Ishikawa (cell line): ENCODE results near the gene CPA5.

Experiments
- CEBPB ChIP-seq: IDR thresholded peaks from 2 replicates; pipeline ENCODE4 v1.6.1; 2012
- CREB1 ChIP-seq: IDR thresholded peaks from 2 replicates; pipeline ENCODE4 v1.6.1; 2012; ENCODE audit warnings: low read depth
- EGR1 ChIP-seq: IDR thresholded peaks from 2 replicates; pipeline ENCODE4 v1.6.1; 2012
- EP300 ChIP-seq: IDR thresholded peaks from 2 replicates; pipeline ENCODE4 v1.6.1; 2012; ENCODE audit warnings: borderline replicate concordance
- FOXM1 ChIP-seq: IDR thresholded peaks from 2 replicates; pipeline ENCODE4 v1.6.1; 2012; ENCODE audit warnings: low read depth, borderline replicate concordance
- MAX ChIP-seq: IDR thresholded peaks from 2 replicates; pipeline ENCODE4 v1.6.1; 2012
- NFIC ChIP-seq: IDR thresholded peaks from 2 replicates; pipeline ENCODE4 v1.6.1; 2012
- RAD21 ChIP-seq: IDR thresholded peaks from 2 replicates; pipeline ENCODE4 v1.6.1; 2012; ENCODE audit warnings: low read depth
- REST ChIP-seq: IDR thresholded peaks from 2 replicates; pipeline ENCODE4 v1.6.1; 2012; ENCODE audit warnings: low read depth, mild to moderate bottlenecking
- TAF1 ChIP-seq: IDR thresholded peaks from 2 replicates; pipeline ENCODE4 v1.6.1; 2012; ENCODE audit warnings: low read depth, mild to moderate bottlenecking
- TCF12 ChIP-seq: IDR thresholded peaks from 2 replicates; pipeline ENCODE4 v1.6.1; 2012; ENCODE audit warnings: low read depth
- TEAD4 ChIP-seq: IDR thresholded peaks from 2 replicates; pipeline ENCODE4 v1.6.1; 2012
- YY1 ChIP-seq: IDR thresholded peaks from 2 replicates; pipeline ENCODE4 v1.6.1; 2012; ENCODE audit warnings: low read depth
- ZBTB7A ChIP-seq: IDR thresholded peaks from 2 replicates; pipeline ENCODE4 v1.6.1; 2012; ENCODE audit warnings: low read depth
- TF ChIP-seq, protein P1 (sequence below): IDR thresholded peaks from 2 replicates; pipeline ENCODE4 v1.6.1; 2012

CPA5 gene

GRCh38 chr7:130383187-130383980 lies 38.8 kb downstream of the CPA5 start:
- no peak for TF ChIP-seq NFIC

DNA sequence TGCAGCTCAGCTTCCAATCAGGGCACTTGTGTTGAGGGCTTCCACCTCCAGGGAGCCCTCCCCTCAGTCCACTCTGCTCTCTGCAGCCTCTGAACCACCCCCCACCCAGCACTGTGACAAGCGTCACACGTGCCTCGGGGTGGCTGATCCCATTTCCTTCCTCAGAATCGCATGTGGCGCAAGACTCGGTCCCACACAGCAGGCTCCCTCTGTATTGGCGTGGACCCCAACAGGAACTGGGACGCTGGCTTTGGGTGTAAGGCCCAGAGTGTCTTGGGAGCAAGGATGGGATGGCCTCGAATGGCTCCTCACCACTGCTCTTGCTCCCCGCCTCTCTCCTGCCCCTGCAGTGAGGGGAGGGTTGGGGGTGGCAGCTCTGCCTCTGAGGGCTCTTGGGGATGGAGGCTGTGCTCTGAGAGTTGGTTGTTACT lies 39.8 kb downstream of the CPA5 start:
- TF ChIP-seq CEBPB (no peak), TEAD4 (no peak), MAX (no peak), TCF12 (no peak), NFIC (no peak), CREB1 (no peak), FOXM1 (no peak), YY1 (no peak), REST (no peak), TAF1 (no peak), EGR1 (no peak), ZBTB7A (no peak), EP300 (no peak), RAD21 (no peak)
- TF ChIP-seq, protein P1, sequence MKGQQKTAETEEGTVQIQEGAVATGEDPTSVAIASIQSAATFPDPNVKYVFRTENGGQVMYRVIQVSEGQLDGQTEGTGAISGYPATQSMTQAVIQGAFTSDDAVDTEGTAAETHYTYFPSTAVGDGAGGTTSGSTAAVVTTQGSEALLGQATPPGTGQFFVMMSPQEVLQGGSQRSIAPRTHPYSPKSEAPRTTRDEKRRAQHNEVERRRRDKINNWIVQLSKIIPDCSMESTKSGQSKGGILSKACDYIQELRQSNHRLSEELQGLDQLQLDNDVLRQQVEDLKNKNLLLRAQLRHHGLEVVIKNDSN: no peak

DNA sequence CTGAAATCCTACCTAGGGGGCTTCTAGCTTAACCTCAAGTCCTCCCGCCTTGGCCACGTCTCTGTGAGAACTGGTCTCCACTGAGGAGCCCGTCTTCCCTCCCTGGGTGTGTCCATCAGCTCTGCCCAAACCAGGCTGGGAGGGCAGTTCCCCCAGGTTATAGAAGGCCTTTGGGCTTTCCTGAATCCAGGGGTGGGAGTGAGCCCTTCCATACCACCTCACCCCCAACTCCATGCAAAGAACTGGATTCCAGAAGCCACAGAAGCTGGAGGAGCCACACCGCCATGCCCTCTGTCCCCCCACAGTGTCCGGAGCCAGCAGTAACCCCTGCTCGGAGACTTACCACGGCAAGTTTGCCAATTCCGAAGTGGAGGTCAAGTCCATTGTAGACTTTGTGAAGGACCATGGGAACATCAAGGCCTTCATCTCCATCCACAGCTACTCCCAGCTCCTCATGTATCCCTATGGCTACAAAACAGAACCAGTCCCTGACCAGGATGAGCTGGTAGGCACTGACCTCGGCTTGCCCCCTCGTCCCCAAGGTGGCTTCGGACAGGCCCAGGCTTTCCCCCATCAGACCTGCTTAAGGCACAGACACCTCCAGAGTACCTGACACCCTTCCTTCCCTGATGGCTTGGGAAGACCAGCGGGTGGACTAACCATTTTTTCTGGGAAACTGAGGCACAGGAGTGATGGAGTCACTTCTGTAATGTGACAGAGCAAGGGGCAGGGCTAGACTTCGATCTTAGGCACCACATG lies 40.4 kb downstream of the CPA5 start:
- no peak for TF ChIP-seq RAD21
- TF ChIP-seq NFIC: no peak
- no peak for TF ChIP-seq FOXM1
- TF ChIP-seq EP300: no peak
- TF ChIP-seq ZBTB7A: no peak
- no peak for TF ChIP-seq CEBPB
- no peak for TF ChIP-seq EGR1
- TF ChIP-seq TAF1: no peak
- no peak for TF ChIP-seq TCF12
- TF ChIP-seq REST: no peak
- TF ChIP-seq MAX: no peak
- TF ChIP-seq, protein P1: no peak

- no peak for TF ChIP-seq YY1
- no peak for TF ChIP-seq EP300
- no peak for TF ChIP-seq RAD21
- TF ChIP-seq TEAD4: no peak
- no peak for TF ChIP-seq TCF12
- TF ChIP-seq, protein P1: no peak
- TF ChIP-seq CREB1: no peak
- no peak for TF ChIP-seq MAX
- no peak for TF ChIP-seq EGR1
- no peak for TF ChIP-seq NFIC
- no peak for TF ChIP-seq CEBPB
- TF ChIP-seq TAF1: no peak
- TF ChIP-seq ZBTB7A: no peak
- TF ChIP-seq REST: no peak
- TF ChIP-seq FOXM1: no peak
These were observed 41.0 kb downstream of the CPA5 start for GRCh38 chr7:130385600-130386066.
